Thyroid gland (tissue), 4 donors: ENCODE measurements around the gene DNAJC30. TPM values are rescaled to one million over a fixed set of nuclear protein-coding genes. Genes with fewer than 3 reads are reported as not detected.
A peak's percentile ranks its signal among the peaks of the same experiment; 100 is the strongest.

Source experiments
- DNase-seq, 2 donors: peaks; one replicate each; pipeline ENCODE4 v3.0.0-alpha.2; 2019
- H3K27ac ChIP-seq, 3 donors: fragments of 200-600 bp; sonication (generic); 1 replicate in 2 of 3; 2 replicates in 1 of 3; pipeline ENCODE4 v1.5.1; 2016 to 2019; ENCODE audit warnings: mild to moderate bottlenecking in 1 of 3, moderate library complexity in 1 of 3
- H3K27me3 ChIP-seq: fragments of 200-600 bp; sonication (generic); one replicate; pipeline ENCODE4 v1.5.1; 2019
- H3K36me3 ChIP-seq, 2 donors: fragments of 200-600 bp; sonication (generic); one replicate each; pipeline ENCODE4 v1.5.1; 2016 to 2019
- H3K4me1 ChIP-seq, 2 donors: fragments of 200-600 bp; sonication (generic); one replicate each; pipeline ENCODE4 v1.5.1; 2017 to 2019
- H3K4me3 ChIP-seq, 3 donors: fragments of 200-600 bp; sonication (generic); replicated peaks in 1 of 3; 1 replicate in 2 of 3; 2 replicates in 1 of 3; pipeline ENCODE4 v1.5.1; 2016; ENCODE audit warnings: mild to moderate bottlenecking in 1 of 3
- H3K9me3 ChIP-seq: fragments of 200-600 bp; sonication (generic); one replicate; pipeline ENCODE4 v1.5.1; 2017
- CTCF ChIP-seq, 6 experiments: fragments of 200-600 bp in 3 of 6; fragments of 450-650 bp in 3 of 6; sonication (generic) in 3 of 6; IDR thresholded peaks; one replicate each; pipeline ENCODE4 v1.5.1; 2016 to 2019; ENCODE audit warnings: antibody characterized with exemption in 6 of 6, mild to moderate bottlenecking in 2 of 6, inconsistent platforms in 1 of 6, moderate library complexity in 1 of 6
- POLR2A ChIP-seq, 2 donors: fragments of 450-650 bp; IDR thresholded peaks; one replicate each; pipeline ENCODE4 v1.6.1; 2017; ENCODE audit warnings: antibody characterized with exemption in 2 of 2, mild to moderate bottlenecking in 2 of 2, moderate library complexity in 1 of 2
- WGBS, 2 donors: methylation state at CpG; one replicate each; pipeline ENCODE4 v1.1.5; 2017; 5-methylcytosine and 5-hydroxymethylcytosine counted together
- intact Hi-C: fragments of 100-400 bp; cut with DNase I; formaldehyde crosslinking; loops from one replicate; pipeline ENCODE4 v1.15.1; 2023
- total RNA-seq, 4 donors: library from RNA; depleted of rRNA; stranded (reverse); fragments of >200 nt; gene quantifications; one replicate each; pipeline ENCODE4 v1.2.3, GENCODE V29; 2016

DNAJC30 gene
- total RNA-seq, 4 donors from 2014 or later = 9.0 to 19.1 (median 14.8) TPM

DNA sequence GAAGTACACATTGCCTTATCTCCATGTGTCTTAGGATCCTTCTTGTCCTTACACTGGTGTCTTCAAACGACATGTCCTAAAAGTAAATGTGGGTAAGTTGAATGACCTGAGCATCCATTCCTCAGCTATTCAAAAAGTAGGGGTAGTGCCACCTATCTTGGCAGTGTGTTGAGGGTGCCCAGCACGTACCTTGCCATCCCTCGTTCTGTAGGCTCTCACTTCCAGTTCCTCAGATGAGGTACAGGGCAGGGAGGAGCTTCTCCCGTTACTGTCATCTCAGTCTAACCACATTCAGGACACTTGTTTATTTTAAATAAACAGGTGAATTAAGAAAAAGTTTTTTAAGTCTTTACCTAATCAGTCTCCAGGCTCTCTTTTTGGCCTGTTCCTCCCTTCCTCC, 13.1 kb upstream of the DNAJC30 start:
- WGBS, 2 donors = 91 to 98% methylated on average over 4 of the region's 4 CpGs
- no peak for TF ChIP-seq CTCF (IDR thresholded peaks at IDR 0.05)
- TF ChIP-seq POLR2A (IDR thresholded peaks at IDR 0.05) = no peak
- Histone ChIP-seq H3K27me3 (no peaks in the 10 kb centered on the region), H3K4me1 (no peaks in the 10 kb centered on the region), H3K4me3 (no peak overlapping the region), H3K36me3 (peaks cover 36 to 50% of the 10 kb centered on the region in 2 donors), H3K27ac (no peak overlapping the region), H3K9me3 (no peaks in the 10 kb centered on the region)
- intact Hi-C loops = no loop called here
- no peak for DNase-seq

DNA sequence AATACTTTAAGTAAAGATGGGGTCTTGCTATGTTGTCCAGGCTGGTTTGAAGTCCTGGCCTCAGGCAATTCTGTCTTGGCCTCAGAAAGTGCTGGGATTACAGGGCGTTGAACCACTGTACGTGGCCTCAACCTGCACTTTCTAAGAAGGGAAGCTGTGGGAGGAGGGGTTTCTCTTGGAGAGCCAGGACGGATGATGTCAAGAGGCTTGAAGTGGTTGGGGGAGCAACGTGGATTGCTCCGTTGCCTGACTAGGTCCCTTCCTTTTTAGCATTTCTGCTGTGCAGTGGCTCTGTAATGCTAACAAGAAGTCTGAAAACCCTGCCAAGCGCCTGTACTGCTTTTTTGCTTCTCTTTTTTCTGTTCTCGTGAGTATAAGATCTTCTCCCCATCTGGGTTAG, 7.4 kb upstream of the DNAJC30 start:
- intact Hi-C loops = no loop called here
- H3K9me3 ChIP-seq = no peaks in the 10 kb centered on the region
- peaks cover 25 to 36% of the 10 kb centered on the region in 2 donors for H3K36me3 ChIP-seq
- DNase-seq = peak in 1 of 2 donors; percentile 40
- H3K4me3 ChIP-seq = no peak overlapping the region
- 67 to 74% methylated on average over 7 of the region's 7 CpGs for WGBS, 2 donors
- H3K4me1 ChIP-seq = no peaks in the 10 kb centered on the region
- no peaks in the 10 kb centered on the region for H3K27me3 ChIP-seq
- H3K27ac ChIP-seq = no peak overlapping the region
- TF ChIP-seq CTCF (IDR thresholded peaks at IDR 0.05) = no peak
- no peak for TF ChIP-seq POLR2A (IDR thresholded peaks at IDR 0.05)

DNA sequence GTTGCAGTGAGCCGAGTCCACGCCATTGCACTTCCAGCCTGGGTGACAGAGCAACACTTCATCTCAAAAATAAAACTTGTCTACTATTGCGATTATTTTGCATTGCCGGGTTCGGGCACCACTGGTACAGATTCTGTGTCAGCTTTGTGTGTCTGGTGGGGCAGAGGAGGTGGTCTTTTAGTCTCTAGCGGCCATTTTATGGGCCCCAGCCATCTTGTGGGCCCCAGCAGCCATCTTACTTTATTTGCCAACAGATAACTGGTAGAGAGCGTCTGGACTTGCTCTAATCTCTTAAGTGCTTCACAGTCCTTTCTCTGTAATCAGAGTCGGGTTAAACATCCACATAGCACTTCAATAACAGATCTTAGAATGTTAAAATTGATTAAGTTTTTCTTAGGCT, 5.0 kb upstream of the DNAJC30 start:
- no peaks in the 10 kb centered on the region for H3K27me3 ChIP-seq
- H3K4me1 ChIP-seq = peaks cover 6% of the 10 kb centered on the region in 2 donors
- H3K27ac ChIP-seq = no peak overlapping the region
- TF ChIP-seq POLR2A (IDR thresholded peaks at IDR 0.05) (no peak), CTCF (IDR thresholded peaks at IDR 0.05) (no peak)
- H3K36me3 ChIP-seq = peaks cover 9 to 21% of the 10 kb centered on the region in 2 donors
- intact Hi-C loops = no loop called here
- no peak overlapping the region for H3K4me3 ChIP-seq
- WGBS, 2 donors = 96 to 97% methylated on average over 8 of the region's 8 CpGs
- H3K9me3 ChIP-seq = no peaks in the 10 kb centered on the region
- no peak for DNase-seq

DNA sequence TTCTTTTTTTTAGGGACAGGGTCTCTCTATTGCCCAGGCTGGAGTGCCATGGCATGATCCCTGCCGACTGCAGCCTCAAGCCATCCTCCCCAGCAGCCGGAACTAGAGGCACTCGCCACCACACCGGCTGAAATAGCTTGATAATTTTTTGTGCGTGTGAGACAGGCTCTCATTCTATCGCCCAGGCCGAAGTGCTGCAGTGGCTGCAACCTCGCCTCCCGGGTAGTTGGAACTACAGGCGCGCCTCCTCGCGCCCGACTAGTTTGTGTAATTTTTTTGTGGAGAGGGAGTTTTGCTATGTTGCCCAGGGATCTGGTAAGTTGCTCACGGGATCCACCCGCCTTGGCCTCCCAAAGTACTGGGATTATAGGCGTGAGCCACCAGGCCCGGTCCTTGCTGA, 2.1 kb upstream of the DNAJC30 start:
- no peak overlapping the region for H3K4me3 ChIP-seq
- H3K27ac ChIP-seq = no peak overlapping the region
- no peaks in the 10 kb centered on the region for H3K27me3 ChIP-seq
- intact Hi-C loops = no loop called here
- peaks cover 28 to 29% of the 10 kb centered on the region in 2 donors for H3K4me1 ChIP-seq
- WGBS, 2 donors = 97 to 98% methylated on average over 18 of the region's 18 CpGs
- H3K36me3 ChIP-seq = peaks cover 0 to 11% of the 10 kb centered on the region in 2 donors
- H3K9me3 ChIP-seq = no peaks in the 10 kb centered on the region
- DNase-seq = no peak
- TF ChIP-seq POLR2A (IDR thresholded peaks at IDR 0.05) (no peak), CTCF (IDR thresholded peaks at IDR 0.05) (no peak)

GRCh38 chr7:73683788-73684693, 788 bp upstream of the DNAJC30 start:
- DNase-seq = no peak
- Histone ChIP-seq H3K9me3 (no peaks in the 10 kb centered on the region), H3K4me1 (peaks cover 39 to 41% of the 10 kb centered on the region in 2 donors), H3K4me3 (peak overlapping the region; percentile 56 to 95 (median 62)), H3K36me3 (peaks cover 0 to 9% of the 10 kb centered on the region in 2 donors), H3K27me3 (no peaks in the 10 kb centered on the region), H3K27ac (peak overlapping the region; percentile 33 to 83 (median 73))
- intact Hi-C loops = no loop called here
- WGBS, 2 donors = 17 to 28% methylated on average over 50 to 58 of the region's 58 CpGs
- TF ChIP-seq POLR2A (IDR thresholded peaks at IDR 0.05) (no peak), CTCF (IDR thresholded peaks at IDR 0.05) (no peak)
